VCaP (cell line): ENCODE data around the gene KRTAP10-12.
"Not testable (repeated sequence)": the region's sequence is repeated elsewhere in the genome, so short reads cannot be mapped to it uniquely, and the experiment has no call there.

Source experiments
- H3K27ac ChIP-seq: fragments of 450-650 bp; 2 replicates; pipeline ENCODE4 v1.5.1; 2017
- TF ChIP-seq, protein P1 (sequence below): fragments of 450-650 bp; conservative IDR thresholded peaks from 2 replicates; pipeline ENCODE4 v1.5.1; 2017; ENCODE audit warnings: mild to moderate bottlenecking, moderate library complexity

Gene KRTAP10-12

DNA sequence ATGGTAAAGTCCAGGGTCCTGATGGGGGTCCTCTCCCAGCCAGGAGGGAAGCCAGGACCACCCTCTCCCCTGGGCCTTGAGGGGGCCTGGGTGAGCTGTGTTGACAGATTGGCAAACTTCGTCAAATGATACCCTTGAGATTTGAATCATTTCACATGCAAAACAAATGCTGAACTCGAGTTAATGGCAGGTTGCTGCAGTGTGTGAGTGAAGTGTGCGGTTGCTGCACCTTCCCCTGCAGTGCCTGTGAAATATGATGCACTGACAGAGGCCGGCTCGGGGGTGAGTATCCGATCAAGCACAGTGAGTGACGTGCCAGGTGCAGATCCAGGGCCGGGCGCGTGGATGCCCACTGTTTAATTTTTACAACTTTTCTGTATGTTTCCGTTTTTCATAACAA is 9.3 kb upstream of the KRTAP10-12 start:
- no peak overlapping the region for H3K27ac ChIP-seq

DNA sequence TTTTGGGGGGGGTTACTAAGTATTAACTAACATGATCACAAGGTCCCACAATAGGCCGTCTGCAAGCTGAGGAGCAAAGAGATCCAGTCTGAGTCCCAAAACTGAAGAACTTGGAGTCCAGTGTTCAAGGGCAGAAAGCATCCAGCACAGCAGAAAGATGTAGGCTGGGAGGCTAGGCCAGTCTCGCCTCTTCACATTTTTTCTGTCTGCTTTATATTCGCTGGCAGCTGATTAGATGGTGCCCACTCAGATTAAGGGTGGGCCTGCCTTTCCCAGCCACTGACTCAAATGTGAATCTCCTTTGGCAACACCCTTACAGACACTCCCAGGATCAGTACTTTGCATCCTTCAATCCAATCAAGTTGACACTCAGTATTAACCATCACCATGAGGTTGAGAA is 7.2 kb upstream of the KRTAP10-12 start:
- not testable (repeated sequence) for H3K27ac ChIP-seq

More for the DNA sequence above, 9.3 kb upstream of the KRTAP10-12 start:
- TF ChIP-seq, protein P1, sequence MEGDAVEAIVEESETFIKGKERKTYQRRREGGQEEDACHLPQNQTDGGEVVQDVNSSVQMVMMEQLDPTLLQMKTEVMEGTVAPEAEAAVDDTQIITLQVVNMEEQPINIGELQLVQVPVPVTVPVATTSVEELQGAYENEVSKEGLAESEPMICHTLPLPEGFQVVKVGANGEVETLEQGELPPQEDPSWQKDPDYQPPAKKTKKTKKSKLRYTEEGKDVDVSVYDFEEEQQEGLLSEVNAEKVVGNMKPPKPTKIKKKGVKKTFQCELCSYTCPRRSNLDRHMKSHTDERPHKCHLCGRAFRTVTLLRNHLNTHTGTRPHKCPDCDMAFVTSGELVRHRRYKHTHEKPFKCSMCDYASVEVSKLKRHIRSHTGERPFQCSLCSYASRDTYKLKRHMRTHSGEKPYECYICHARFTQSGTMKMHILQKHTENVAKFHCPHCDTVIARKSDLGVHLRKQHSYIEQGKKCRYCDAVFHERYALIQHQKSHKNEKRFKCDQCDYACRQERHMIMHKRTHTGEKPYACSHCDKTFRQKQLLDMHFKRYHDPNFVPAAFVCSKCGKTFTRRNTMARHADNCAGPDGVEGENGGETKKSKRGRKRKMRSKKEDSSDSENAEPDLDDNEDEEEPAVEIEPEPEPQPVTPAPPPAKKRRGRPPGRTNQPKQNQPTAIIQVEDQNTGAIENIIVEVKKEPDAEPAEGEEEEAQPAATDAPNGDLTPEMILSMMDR = no peak

DNA sequence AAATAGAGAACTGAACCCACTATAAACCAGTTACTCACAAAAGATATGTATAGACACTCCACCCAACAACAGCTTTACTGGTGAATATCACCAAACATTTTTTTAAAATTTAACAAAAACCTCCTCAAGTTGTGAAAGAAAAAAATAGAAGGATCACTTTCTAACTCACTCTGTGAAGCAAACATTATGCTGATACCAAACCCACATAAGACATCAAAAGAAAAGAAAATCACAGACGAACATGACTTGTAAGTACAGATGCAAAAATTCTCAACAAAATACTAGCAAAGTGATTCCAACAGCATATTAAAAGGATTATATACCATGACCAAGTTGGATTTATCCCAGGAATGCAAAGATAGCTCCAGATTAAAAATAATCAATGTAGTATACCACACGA is 5.3 kb upstream of the KRTAP10-12 start:
- no peak overlapping the region for H3K27ac ChIP-seq
- TF ChIP-seq, protein P1 = no peak

DNA sequence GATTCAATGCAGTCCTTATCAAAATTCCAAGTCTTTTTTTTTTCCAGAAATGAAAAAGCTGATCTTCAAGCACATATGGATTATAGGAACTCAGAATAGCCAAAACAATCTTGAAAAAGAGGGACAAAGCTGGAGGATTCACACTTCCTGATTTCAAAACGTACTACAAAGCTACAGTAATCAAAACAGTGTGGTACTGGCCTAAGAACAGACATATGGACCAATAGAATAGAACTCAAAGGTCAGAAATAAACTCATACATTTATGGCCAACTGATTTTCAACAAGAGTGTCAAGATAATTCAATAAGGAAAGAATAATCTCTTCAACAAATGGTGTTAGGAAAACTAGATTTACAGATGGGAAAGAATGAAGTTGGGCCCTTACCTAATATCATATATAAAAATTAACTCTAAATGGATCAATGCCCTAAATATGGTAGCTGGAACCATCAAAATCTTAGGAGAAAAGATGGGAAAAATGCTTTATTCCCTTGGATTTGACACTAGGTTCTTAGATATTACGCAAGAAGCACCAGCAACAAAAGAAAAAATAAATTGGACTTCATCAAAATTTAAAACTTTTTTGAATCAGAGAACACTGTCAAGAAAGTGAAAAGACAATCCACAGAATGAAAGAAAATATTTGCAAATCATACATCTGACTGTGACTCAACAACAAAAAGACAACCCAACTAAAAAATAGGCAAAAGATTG is 4.0 kb upstream of the KRTAP10-12 start:
- TF ChIP-seq, protein P1 = no peak
- H3K27ac ChIP-seq = no peak overlapping the region

DNA sequence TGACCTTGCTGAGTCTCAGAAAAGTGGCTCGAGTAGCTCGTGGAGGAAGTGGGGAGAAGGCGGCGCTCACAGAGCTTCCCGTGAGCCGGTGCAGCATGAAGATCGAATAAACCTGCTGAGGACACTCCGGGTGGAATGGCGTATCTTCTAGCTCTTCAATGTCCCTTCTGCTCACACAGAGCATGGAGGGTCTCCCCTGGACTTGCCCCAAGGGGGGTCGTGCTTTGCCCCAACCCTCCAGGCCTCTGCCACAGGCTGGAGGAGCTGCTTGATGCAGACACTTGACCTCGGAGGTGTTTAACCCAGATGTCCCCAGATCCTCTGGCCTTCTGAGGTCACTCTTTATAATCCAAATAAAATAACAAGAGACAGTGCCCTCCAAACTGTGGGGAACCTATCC is 2.2 kb upstream of the KRTAP10-12 start:
- TF ChIP-seq, protein P1 = no peak
- no peak overlapping the region for H3K27ac ChIP-seq

DNA sequence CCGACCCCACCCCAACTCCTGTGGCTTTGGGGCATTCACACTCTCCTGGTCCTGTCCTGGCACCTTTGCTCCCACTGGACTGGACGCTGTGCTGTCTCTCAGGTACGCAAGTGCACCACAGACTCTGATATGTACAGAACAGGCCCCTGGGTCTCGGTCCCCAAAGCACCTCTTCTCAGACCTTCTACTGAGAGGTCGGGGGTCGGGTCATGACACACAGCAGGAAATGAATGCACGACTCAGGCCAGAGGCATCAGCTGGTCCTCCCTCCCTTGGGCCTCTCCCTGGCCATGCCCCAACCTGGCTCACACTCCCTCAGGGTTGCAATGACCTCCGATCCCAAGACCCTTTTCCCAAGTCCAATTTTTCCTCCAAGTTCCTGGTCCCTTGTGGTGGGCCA is 1.8 kb upstream of the KRTAP10-12 start:
- TF ChIP-seq, protein P1 = no peak
- H3K27ac ChIP-seq = no peak overlapping the region

DNA sequence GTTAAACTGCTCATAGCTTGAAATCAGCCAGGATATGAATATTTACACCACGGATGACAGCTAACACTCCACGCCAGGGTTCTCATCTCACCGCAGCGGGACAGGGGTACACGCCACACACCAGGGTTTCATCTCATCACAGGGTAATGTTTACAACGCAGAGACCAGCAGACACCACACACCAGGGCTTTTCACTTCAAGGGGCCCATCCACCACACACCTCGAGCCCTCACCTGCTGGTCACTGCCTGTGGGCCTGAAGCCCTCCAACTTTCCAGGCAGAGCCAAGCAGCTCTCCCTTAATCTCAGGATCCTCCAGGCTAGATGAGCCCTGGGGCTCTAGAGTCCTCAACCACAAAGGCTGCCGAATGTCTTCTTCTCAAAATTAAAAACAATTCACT is 1.3 kb upstream of the KRTAP10-12 start:
- TF ChIP-seq, protein P1 = no peak
- H3K27ac ChIP-seq = no peak overlapping the region

DNA sequence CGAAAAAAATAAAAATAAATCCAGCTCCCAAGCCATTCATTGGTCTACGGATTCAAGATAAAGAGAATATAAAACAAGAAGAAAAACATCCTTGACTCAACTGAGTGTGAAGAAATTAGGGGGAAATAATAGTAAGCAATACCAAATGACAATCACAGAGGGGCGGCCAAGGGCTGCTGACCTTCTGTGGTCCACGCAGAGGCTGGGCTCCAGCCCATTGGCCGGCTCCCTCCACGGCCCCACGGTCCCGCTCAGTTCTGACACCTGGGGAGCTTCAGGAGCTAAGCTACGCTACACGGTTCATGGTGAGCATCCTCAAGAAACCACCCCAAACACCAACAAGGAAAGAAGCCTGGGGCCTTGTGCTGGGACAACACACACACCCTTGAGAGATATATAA is 400 bp upstream of the KRTAP10-12 start:
- H3K27ac ChIP-seq = no peak overlapping the region
- TF ChIP-seq, protein P1 = no peak
